ENCODE results near the gene FBXO10.
A peak's percentile ranks its signal among the peaks of the same experiment; 100 is the strongest.

The FBXO10 gene

DNA sequence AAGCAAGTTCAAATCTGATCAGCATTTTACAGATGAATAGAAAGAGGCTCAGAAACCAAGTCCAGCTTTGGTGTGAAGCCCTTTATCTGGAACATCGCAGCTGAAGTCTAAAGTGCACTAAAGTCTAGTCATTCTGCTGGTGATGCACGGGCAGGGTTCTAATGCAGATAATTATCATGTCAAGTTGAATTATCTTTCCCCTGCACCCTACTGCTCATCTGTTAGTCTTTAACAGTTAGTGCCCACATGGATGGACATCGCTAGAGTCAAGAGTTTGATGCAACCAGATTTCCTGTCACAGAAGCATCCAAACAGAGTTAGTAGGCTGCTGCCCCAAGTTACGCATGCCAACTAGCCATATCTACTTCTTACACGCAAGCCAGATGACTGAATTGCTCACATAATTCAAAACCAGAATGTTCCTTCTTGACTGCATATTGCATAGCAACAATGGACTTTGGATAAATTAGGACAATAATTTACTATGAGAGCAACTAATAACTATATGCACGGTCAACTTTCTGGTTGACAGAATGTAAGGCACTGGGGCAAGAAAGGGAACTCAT is 17.8 kb upstream of the FBXO10 start:
- TF ChIP-seq, protein P1, sequence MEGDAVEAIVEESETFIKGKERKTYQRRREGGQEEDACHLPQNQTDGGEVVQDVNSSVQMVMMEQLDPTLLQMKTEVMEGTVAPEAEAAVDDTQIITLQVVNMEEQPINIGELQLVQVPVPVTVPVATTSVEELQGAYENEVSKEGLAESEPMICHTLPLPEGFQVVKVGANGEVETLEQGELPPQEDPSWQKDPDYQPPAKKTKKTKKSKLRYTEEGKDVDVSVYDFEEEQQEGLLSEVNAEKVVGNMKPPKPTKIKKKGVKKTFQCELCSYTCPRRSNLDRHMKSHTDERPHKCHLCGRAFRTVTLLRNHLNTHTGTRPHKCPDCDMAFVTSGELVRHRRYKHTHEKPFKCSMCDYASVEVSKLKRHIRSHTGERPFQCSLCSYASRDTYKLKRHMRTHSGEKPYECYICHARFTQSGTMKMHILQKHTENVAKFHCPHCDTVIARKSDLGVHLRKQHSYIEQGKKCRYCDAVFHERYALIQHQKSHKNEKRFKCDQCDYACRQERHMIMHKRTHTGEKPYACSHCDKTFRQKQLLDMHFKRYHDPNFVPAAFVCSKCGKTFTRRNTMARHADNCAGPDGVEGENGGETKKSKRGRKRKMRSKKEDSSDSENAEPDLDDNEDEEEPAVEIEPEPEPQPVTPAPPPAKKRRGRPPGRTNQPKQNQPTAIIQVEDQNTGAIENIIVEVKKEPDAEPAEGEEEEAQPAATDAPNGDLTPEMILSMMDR (conservative IDR thresholded peaks at IDR 0.05; ENCODE audit: low read depth, low read length) = no peak
- no peak overlapping the region for H3K4me3 ChIP-seq (ENCODE audit: low read length)
- DNase-seq (ENCODE audit: low read depth) = no peak

GRCh38 chr9:37592108-37592951 is 16.1 kb upstream of the FBXO10 start, which contains the start of gene TOMM5:
TOMM5 (minus strand) TSS chr9:37592597; CDS start chr9:37592532, 65 bp downstream.
- peak within 1 kb of the TSS; percentile 93 for H3K4me3 ChIP-seq (ENCODE audit: low read length)
- DNase-seq (ENCODE audit: low read depth) = peak; percentile 80
- TF ChIP-seq, protein P1 (conservative IDR thresholded peaks at IDR 0.05; ENCODE audit: low read depth, low read length) = no peak

- H3K4me3 ChIP-seq (ENCODE audit: low read length) = no peak overlapping the region
- no peak for DNase-seq (ENCODE audit: low read depth)
- TF ChIP-seq, protein P1 (conservative IDR thresholded peaks at IDR 0.05; ENCODE audit: low read depth, low read length) = no peak
Measured at GRCh38 chr9:37587521-37587920, 11.3 kb upstream of the FBXO10 start.

DNA sequence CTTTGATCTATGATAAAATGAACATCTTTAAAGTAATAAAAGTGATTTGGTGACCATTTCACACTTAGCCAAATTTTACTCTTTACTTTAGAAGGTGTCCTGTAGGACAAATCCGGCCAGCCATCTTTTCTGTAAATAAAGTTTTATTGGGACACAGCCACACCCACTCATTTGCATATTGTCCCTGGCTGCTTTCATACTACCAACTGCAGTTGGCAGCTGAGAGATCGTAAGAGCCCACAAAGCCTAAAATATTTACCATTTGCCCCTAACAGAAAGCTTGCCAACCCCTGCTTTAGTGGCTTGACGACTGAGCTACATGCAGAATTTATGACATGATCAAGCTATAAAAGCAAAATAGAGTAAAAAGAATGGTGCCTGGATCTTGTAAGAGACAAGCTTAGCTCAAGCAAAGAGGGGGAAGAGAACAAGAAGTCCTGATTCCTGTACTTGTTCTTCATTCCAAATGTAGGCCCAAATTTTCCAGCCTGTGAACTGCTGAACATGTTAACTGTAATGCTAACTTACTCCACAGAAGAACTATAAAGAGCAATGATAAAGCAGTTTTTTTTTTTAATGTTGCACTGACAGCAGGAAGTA is 7.4 kb upstream of the FBXO10 start:
- no peak overlapping the region for H3K4me3 ChIP-seq (ENCODE audit: low read length)
- no peak for DNase-seq (ENCODE audit: low read depth)
- TF ChIP-seq, protein P1 (conservative IDR thresholded peaks at IDR 0.05; ENCODE audit: low read depth, low read length) = no peak

DNA sequence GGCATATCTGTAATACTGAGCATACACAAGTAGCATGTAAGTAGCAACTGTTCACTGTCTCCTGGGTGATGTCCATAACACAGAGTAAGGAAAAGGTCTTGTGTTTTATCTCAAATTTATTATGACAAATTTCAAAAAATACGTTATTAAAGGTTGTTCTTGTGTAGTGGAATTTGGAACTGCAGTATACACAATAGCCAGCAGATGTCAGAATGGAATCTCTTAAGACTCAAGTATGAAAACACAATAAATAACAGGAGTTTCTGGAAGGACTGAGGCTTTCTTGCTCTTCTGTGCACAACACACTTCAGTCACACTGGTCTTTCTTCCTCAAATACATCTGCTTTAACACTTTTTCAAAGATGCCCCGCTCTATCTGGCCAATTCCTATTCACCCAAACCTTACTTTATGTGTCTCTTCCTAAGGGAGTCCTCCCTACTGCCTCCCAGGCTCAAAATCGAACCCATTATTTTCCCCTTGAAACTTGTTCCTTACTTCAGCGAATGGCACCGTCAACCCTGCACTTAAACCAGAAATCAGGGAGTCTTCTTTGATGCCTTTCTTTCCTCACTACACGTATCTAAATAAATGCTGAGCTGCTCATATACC is 6.5 kb upstream of the FBXO10 start:
- no peak overlapping the region for H3K4me3 ChIP-seq (ENCODE audit: low read length)
- TF ChIP-seq, protein P1 (conservative IDR thresholded peaks at IDR 0.05; ENCODE audit: low read depth, low read length) = peak; percentile 71
- no peak for DNase-seq (ENCODE audit: low read depth)

DNA sequence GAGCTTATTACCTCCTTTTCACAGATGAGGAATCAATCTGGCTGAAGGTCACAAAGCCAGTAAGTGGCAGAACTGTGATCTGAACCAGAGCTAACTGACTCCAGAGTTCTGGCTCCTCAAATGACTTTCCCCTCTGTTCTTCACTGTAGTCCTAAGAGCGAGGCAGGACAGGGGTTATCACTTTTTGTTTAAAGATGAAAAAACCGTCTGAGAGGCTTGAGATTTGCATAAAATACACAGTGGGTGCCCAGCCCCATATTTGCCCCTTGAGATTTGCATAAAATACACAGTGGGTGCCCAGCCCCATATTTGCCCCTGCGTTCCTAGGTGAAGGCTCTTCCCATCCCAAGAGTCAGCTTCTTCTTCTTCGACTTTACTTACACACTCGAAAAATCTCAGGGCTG is 667 bp downstream of the FBXO10 start:
- no peak for DNase-seq (ENCODE audit: low read depth)
- TF ChIP-seq, protein P1 (conservative IDR thresholded peaks at IDR 0.05; ENCODE audit: low read depth, low read length) = no peak
- H3K4me3 ChIP-seq (ENCODE audit: low read length) = peak overlapping the region; percentile 76

Data from retinal pigment epithelial cell (primary cell).